GM18505 (cell line): ENCODE results near the gene MIOX.

Experiments
- ATAC-seq: cut with Tn5 transposase; IDR thresholded peaks from one replicate; pipeline ENCODE4 v1.9.1; 2021; ENCODE audit not compliant: unreplicated experiment
- POLR2A ChIP-seq: IDR thresholded peaks from 4 replicates; pipeline ENCODE4 v1.6.1; 2011; ENCODE audit warnings: borderline replicate concordance; ENCODE audit not compliant: insufficient read depth, insufficient read length; ENCODE audit errors: extremely low read depth

The MIOX gene

DNA sequence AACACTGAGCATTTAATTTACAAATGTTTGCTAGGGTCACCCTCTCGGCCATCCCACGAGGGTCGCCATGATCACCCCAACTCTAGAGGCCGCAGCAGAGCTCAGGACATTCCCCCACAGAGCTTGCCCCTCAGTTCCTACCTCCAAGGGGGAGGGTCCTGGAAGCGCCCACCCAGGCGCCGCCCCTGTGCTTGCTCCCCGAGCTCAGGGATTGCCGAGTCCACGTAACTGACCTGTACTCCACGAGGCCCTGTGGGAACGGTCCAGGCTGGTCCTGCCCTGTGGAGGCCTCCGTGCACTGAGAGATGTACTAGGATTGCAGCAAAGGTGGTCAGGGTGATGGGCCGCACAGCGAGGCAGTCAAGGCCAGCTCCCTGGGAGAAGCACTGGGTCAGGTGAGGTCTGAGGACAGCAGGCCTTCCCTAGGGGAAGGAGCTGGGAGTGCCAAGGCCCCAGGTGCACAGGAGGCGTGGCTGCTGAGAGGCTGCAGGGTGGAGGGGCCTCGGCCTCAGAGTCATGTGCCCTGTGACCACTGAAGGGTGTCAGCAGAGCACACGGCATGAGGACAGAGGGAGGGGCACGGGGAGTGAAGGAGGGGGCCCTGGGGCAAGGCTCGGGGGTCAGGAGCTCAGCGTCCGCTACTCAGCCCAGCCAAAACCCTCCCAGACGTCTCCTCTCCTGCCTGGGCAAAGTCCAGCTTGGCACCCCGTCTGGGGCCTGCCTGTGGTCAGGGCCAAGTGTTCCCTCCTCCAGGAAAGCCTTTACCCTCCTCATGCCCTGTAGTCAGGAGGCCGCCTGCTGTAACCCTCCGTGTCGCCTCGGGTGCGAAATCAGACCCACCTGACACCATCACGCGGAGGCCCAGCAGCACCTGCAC, 2.4 kb upstream of the MIOX start:
- no peak for ATAC-seq
- no peak for TF ChIP-seq POLR2A

- no peak for ATAC-seq
- no peak for TF ChIP-seq POLR2A
Measured at GRCh38 chr22:50485221-50486131, 1.2 kb upstream of the MIOX start.

DNA sequence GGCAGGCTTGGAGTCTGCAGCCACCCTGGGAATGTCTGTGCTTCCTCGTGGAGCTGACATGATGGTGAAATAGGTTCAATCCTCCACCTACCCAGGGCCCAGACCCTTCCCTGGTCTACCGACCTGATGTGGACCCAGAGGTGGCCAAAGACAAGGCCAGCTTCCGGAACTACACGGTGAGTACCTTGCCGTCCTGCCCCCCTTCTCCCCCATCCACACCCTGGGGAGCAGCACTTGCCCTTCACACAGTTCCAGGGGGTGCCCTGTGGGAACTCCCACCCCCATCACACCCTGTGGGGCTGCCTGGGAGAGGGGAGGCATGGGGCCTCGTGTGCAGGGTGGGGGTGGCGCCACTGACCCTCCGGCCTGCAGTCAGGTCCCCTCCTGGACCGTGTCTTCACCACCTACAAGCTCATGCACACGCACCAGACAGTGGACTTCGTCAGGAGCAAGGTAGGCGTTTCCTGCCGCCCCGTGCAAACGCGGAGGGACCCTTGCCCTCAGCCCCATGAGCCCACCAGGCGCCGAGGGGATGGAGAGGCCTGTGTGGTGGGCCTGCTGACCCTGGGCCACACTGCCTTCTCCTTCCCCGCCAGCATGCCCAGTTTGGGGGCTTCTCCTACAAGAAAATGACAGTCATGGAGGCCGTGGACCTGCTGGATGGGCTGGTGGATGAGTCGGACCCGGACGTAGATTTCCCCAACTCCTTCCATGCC, 789 bp downstream of the MIOX start:
- no peak for ATAC-seq
- no peak for TF ChIP-seq POLR2A

DNA sequence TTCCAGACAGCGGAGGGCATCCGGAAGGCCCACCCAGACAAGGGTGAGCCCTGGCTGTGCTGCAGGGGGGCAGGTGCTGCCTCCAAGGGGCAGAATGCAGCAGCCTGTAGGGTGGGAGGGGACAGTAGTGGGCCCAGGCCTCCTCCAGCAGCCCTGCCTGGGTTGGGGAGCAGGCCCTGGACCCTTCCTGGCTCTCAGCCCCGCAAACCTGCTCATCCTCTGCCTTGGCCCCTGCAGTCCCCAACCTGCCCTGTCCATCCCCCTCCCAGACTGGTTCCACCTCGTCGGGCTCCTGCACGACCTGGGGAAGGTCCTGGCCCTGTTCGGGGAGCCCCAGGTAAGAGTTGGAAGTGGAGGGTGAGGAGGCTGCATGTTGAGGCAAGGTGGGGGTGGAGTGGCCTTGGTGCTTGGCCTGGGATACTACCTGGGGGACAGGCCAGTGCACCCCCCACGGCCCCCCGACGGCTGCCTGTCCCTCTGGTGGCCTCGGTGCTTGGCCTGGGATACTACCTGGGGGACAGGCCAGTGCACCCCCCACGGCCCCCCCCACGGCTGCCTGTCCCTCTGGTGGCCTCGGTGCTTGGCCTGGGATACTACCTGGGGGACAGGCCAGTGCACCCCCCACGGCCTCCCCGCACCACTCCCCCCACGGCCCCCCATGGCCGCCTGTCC, 1.5 kb downstream of the MIOX start:
- no peak for TF ChIP-seq POLR2A
- no peak for ATAC-seq

DNA sequence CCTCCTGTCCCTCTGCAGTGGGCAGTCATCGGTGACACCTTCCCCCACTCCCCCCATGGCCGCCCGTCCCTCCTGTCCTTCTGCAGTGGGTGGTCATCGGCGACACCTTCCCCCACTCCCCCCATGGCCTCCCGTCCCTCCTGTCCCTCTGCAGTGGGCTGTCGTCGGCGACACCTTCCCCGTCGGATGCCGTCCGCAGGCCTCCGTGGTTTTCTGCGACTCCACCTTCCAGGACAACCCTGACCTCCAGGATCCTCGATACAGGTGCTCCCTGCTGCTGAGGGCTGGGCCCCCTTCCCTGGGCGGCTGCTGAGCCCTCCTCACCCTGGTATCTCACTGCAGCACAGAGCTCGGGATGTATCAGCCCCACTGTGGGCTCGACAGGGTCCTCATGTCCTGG, 2.2 kb downstream of the MIOX start:
- TF ChIP-seq POLR2A, result no peak
- ATAC-seq, result no peak

DNA sequence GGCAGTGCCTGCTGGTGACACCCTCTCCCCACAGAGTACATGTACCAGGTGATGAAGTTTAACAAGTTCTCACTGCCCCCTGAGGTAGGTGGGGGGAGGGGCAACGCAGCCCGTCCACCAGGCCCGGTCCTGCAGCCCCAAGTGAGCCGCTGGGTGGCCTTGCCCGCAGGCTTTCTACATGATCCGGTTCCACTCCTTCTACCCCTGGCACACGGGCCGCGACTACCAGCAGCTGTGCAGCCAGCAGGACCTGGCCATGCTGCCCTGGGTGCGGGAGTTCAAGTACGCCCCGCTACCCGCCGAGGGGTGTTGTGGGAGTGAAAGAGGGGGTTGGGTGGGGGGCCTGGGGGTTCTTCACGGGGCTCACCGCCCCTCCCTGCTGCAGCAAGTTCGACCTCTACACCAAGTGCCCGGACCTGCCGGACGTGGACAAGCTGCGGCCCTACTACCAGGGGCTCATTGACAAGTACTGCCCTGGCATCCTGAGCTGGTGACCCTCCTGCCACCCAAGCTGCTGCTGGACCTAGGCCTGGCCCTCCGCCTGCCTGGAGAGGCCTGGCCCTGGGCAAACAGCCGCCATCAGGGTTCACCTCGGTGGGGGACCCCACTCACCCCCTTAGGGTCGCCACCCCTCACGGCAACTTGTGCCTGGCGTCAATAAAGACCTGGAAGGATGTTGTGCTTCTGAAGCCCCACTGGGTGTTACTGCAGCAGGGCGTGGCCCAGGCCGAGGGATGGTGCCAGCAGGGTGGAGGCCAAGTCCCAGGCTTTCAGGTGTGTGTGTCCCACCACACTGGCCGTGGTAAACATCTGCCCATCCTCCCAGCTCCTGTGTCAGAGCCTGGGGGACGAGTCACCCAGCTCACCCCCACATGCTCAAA, 2.9 kb downstream of the MIOX start:
- ATAC-seq, result no peak
- TF ChIP-seq POLR2A, result no peak

DNA sequence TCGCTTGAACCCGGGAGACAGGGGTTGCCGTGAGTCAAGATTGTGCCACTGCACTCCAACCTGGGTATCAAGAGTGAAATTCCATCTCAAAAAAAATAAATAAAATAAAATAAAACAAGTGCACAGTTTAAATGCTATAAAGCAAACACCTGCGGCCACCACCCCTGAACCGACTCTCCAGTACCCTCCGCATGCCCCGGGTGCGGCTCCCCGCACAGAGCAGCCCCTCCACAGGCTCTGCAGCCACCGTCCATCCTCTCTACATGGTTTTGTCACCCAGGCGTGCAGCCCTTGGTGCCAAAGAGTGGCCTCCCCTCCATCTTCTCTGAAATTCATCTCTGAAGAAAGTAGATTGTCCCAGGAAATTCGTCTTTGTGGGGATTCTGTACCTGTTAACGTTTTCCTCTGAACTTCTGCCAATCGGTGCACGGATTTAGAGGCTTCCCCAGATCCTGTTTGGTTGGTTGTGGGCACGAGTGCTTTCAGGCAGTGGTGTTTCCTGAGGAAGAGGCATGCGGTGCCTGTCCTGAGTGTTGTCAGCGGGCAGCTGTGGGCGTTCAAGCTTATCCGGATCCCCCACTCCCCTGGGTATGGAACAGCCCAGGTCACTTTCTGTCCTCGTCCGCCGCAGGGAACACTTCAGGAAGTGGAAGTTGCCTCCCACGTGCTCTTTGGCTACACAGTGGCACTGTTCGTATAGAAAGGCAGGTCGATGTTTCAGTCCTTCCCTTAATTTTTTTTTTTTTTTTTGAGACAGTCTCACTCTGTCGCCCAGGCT, 4.1 kb downstream of the MIOX start:
- no peak for TF ChIP-seq POLR2A
- ATAC-seq, result no peak

- no peak for TF ChIP-seq POLR2A
- no peak for ATAC-seq
Measured at GRCh38 chr22:50497093-50497492, 10.4 kb downstream of the MIOX start.

- no peak for ATAC-seq
- no peak for TF ChIP-seq POLR2A
Measured at GRCh38 chr22:50498322-50498890, 11.7 kb downstream of the MIOX start.

DNA sequence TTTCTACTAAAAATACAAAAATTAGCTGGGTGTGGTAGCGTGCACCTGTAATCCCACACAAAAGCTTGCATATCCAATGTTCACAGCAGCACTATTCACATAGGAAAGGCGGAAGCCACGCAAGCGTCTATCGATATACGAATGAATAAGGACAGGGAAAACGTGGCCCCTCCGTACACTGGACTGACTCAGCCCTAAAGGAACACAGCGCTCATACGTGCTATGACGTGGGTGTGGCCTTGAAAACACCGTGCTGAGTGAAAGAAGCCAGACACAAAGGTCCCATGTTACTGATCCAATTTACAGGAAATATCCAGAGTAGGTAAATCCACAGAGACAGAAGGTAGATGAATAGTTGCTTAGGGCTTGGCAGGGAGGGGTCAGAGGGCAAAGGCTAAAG, 13.8 kb downstream of the MIOX start:
- no peak for TF ChIP-seq POLR2A
- ATAC-seq, result no peak

GRCh38 chr22:50502096-50502495, 15.4 kb downstream of the MIOX start:
- ATAC-seq, result no peak
- TF ChIP-seq POLR2A, result no peak

GRCh38 chr22:50502628-50503474, 16.2 kb downstream of the MIOX start:
- no peak for ATAC-seq
- TF ChIP-seq POLR2A, result no peak
